Measurements from ENCODE around the gene MRPL17. TPM values are rescaled to one million over a fixed set of nuclear protein-coding genes. Genes with fewer than 3 reads are reported as not detected.
A peak's percentile ranks its signal among the peaks of the same experiment; 100 is the strongest.
"Not testable (repeated sequence)": the region's sequence is repeated elsewhere in the genome, so short reads cannot be mapped to it uniquely, and the experiment has no call there.

Gene MRPL17
- polyA plus RNA-seq, 3 donors = 8.0 to 14.0 (median 12.8) TPM

DNA sequence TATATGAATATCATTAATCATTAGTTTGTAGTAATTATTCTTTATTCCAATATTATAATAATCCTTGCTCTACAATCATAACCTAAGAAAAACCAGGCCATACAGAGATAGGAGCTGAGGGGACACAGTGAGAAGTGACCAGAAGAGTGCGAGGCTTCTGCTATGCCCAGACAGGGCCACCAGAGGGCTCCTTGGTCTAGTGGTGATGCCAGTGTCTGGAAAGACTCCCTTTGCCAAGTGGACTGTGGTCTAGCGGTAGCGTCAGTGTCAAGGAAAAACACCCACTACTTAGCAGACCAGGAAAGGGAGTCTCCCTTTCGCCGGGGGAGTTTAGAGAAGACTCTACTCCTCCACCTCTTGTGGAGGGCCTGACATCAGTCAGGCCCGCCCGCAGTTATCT lies 28.4 kb upstream of the MRPL17 start:
- H3K36me3 ChIP-seq (replicated peaks in 1 of 2; ENCODE audit: control insufficient read depth in 1 of 2, insufficient read depth in 2 of 2, low read length in 2 of 2); H3K4me1 Mint-ChIP-seq; H2AFZ ChIP-seq (ENCODE audit: insufficient read depth, low read depth, low read length, poor library complexity, severe bottlenecking); H3K4me1 ChIP-seq (ENCODE audit: control insufficient read depth in 1 of 2, insufficient read depth in 2 of 2, low read length in 2 of 2); H3K79me2 ChIP-seq (ENCODE audit: insufficient read depth, low read length); H3K27ac ChIP-seq (ENCODE audit: low read depth in 1 of 2, low read length in 2 of 2); H3K9me3 ChIP-seq (replicated peaks in 1 of 2; ENCODE audit: control insufficient read depth in 1 of 2, insufficient read depth in 1 of 2, low read length in 2 of 2); H3K4me3 Mint-ChIP-seq; H3K27me3 Mint-ChIP-seq (ENCODE audit: low read depth in 3 of 3); H4K20me1 ChIP-seq (ENCODE audit: insufficient read depth, low read length); H3K4me3 ChIP-seq (replicated peaks in 1 of 3; ENCODE audit: low read depth in 2 of 3, low read length in 3 of 3); H3K27me3 ChIP-seq (ENCODE audit: control insufficient read depth in 2 of 2, insufficient read depth in 2 of 2, low read length in 2 of 2); H3K27ac Mint-ChIP-seq; intact Hi-C loops (cut with micrococcal nuclease); H3K9ac ChIP-seq (ENCODE audit: insufficient read depth, low read length, poor library complexity, severe bottlenecking); DNase-seq; H3K4me2 ChIP-seq (replicated peaks; ENCODE audit: extremely low read depth, low read length, poor library complexity, severe bottlenecking): not testable (repeated sequence)
- TF ChIP-seq, protein P1, sequence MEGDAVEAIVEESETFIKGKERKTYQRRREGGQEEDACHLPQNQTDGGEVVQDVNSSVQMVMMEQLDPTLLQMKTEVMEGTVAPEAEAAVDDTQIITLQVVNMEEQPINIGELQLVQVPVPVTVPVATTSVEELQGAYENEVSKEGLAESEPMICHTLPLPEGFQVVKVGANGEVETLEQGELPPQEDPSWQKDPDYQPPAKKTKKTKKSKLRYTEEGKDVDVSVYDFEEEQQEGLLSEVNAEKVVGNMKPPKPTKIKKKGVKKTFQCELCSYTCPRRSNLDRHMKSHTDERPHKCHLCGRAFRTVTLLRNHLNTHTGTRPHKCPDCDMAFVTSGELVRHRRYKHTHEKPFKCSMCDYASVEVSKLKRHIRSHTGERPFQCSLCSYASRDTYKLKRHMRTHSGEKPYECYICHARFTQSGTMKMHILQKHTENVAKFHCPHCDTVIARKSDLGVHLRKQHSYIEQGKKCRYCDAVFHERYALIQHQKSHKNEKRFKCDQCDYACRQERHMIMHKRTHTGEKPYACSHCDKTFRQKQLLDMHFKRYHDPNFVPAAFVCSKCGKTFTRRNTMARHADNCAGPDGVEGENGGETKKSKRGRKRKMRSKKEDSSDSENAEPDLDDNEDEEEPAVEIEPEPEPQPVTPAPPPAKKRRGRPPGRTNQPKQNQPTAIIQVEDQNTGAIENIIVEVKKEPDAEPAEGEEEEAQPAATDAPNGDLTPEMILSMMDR (IDR thresholded peaks at IDR 0.05) = peak; percentile 52
- no CpG with 5 or more reads among the region's 7 CpGs for WGBS (ENCODE audit: insufficient coverage)
- peaks cover 4 to 15% (median 7%) of the 10 kb centered on the region in 7 donors for H3K9me3 Mint-ChIP-seq
- H3K36me3 Mint-ChIP-seq = peaks cover 14 to 15% of the 10 kb centered on the region in 2 donors

DNA sequence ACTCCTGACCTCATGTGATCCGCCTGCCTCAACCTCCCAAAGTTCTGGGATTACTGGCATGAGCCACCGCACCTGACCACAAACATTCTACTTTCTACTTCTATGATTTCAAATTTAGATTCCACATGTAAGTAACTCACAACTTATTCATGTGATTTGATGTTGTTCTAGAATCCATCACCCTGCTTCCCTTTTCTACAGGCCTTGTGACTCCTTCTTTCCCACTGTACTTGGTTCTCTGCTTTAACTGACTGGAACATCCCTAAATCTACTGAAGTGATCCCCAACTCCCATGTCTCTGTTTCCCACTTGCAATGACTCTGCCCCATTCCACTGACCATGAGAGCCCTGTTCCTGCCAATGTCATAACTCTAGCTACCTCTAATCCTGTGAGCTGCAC lies 25.7 kb upstream of the MRPL17 start:
- H3K4me1 ChIP-seq (ENCODE audit: control insufficient read depth in 1 of 2, insufficient read depth in 2 of 2, low read length in 2 of 2) = peaks cover 2 to 3% of the 10 kb centered on the region in 2 donors
- no peak overlapping the region for H2AFZ ChIP-seq (ENCODE audit: insufficient read depth, low read depth, low read length, poor library complexity, severe bottlenecking)
- intact Hi-C loops (cut with micrococcal nuclease) = loop anchor here (5.0 to 10.0 kb wide), 3 partner anchors 43 to 177 kb away; no protein-coding TSS in a partner anchor
- TF ChIP-seq, protein P1 (IDR thresholded peaks at IDR 0.05) = no peak
- H3K4me3 ChIP-seq (replicated peaks in 1 of 3; ENCODE audit: low read depth in 2 of 3, low read length in 3 of 3) = no peak overlapping the region
- H3K9me3 ChIP-seq (replicated peaks in 1 of 2; ENCODE audit: control insufficient read depth in 1 of 2, insufficient read depth in 1 of 2, low read length in 2 of 2) = no peaks in the 10 kb centered on the region
- Mint-ChIP-seq H3K9me3 (peaks cover 2 to 10% (median 7%) of the 10 kb centered on the region in 7 donors), H3K4me3 (no peak overlapping the region), H3K4me1 (peaks cover 3% of the 10 kb centered on the region), H3K27ac (peak overlapping the region in 2 of 7 donors; percentile 2 to 79), H3K36me3 (peaks cover 15 to 16% of the 10 kb centered on the region in 2 donors), H3K27me3 (ENCODE audit: low read depth in 3 of 3) (peaks cover 0 to 5% (median 2%) of the 10 kb centered on the region in 3 donors)
- no CpG with 5 or more reads among the region's 2 CpGs for WGBS (ENCODE audit: insufficient coverage)
- no peak overlapping the region for H3K27ac ChIP-seq (ENCODE audit: low read depth in 1 of 2, low read length in 2 of 2)
- no peak overlapping the region for H3K4me2 ChIP-seq (replicated peaks; ENCODE audit: extremely low read depth, low read length, poor library complexity, severe bottlenecking)
- H3K9ac ChIP-seq (ENCODE audit: insufficient read depth, low read length, poor library complexity, severe bottlenecking) = no peak overlapping the region
- no peak for DNase-seq
- H3K36me3 ChIP-seq (replicated peaks in 1 of 2; ENCODE audit: control insufficient read depth in 1 of 2, insufficient read depth in 2 of 2, low read length in 2 of 2) = peaks cover 0 to 9% of the 10 kb centered on the region in 2 donors
- H3K79me2 ChIP-seq (ENCODE audit: insufficient read depth, low read length) = no peaks in the 10 kb centered on the region
- H4K20me1 ChIP-seq (ENCODE audit: insufficient read depth, low read length) = no peaks in the 10 kb centered on the region
- H3K27me3 ChIP-seq (ENCODE audit: control insufficient read depth in 2 of 2, insufficient read depth in 2 of 2, low read length in 2 of 2) = no peaks in the 10 kb centered on the region

Measured in CD14-positive monocyte (primary cell).